ENCODE measurements around the gene C20orf144. TPM values are rescaled to one million over a fixed set of nuclear protein-coding genes. Genes with fewer than 3 reads are reported as not detected.

The C20orf144 gene
- polyA plus RNA-seq (2011; rRNA removed) (0.09 and 0.10 TPM in 2 replicates), polyA plus RNA-seq (2017; fragmentation: RNase III; extraction: RNeasy Plus Mini Kit Qiagen cat#74134 plus additional on column Dnase treatment) (0.09 to 0.12 TPM (median 0.12 TPM) in 3 replicates), polyA minus RNA-seq (2011; rRNA and poly(A)+ RNA removed) (0.10 and 0.50 TPM in 2 replicates)
- polyA plus RNA-seq (2012; cell fraction: cytosol; rRNA removed), result 0.12 TPM in 2 replicates
- polyA plus RNA-seq (2012; cell fraction: nucleus; rRNA removed), result 0.10 and 0.13 TPM in 2 replicates

- ATAC-seq, result no peak
- no peak for DNase-seq (ENCODE audit: low read depth in 1 of 2, low spot score in 1 of 2)
- no peak for FAIRE-seq
- 96% methylated on average over 10 of the region's 10 CpGs for WGBS (ENCODE audit: missing lambda C conversion rate)
- H3K4me3 ChIP-seq, result peak within 1 kb of the TSS; percentile 68
- CTCF ChIA-PET, result interaction anchor here (1.0 to 3.3 kb wide), 5 partner anchors 10 to 69 kb away, joined by 3 to 28 read pairs (median 3); no protein-coding TSS in a partner anchor
- POLR2A ChIA-PET, result no interaction called here
- no peaks in the 10 kb centered on the region for H3K9me3 ChIP-seq
- peak within 1 kb of the TSS; percentile 99 for H3K4me2 ChIP-seq
- TF ChIP-seq MYC (IDR thresholded peaks at IDR 0.05; ENCODE audit: borderline replicate concordance, low read length) (no peak), MAX (IDR thresholded peaks at IDR 0.05) (no peak), POLR2A (IDR thresholded peaks at IDR 0.05; ENCODE audit: low read length) (no peak), BHLHE40 (IDR thresholded peaks at IDR 0.05; ENCODE audit: low read depth, low read length) (no peak), NPAS2 (CRISPR knock-in tag; IDR thresholded peaks at IDR 0.05; ENCODE audit: borderline replicate concordance) (no peak), SREBF2 (IDR thresholded peaks at IDR 0.05) (no peak), SMC3 (IDR thresholded peaks at IDR 0.05) (no peak), KDM5A (IDR thresholded peaks at IDR 0.05) (no peak), FOSL2 (IDR thresholded peaks at IDR 0.05) (no peak), FOSL2 (CRISPR knock-in tag; IDR thresholded peaks at IDR 0.05) (no peak), HOXA7 (CRISPR knock-in tag; IDR thresholded peaks at IDR 0.05) (no peak), HES2 (IDR thresholded peaks at IDR 0.05) (no peak), E2F6 (IDR thresholded peaks at IDR 0.05; ENCODE audit: borderline replicate concordance, low read depth) (no peak), HDAC2 (IDR thresholded peaks at IDR 0.05) (no peak), NFE2L2 (conservative IDR thresholded peaks at IDR 0.05; ENCODE audit: low read length) (no peak), TP53 (CRISPR knock-in tag; IDR thresholded peaks at IDR 0.05) (no peak), FOSB (CRISPR knock-in tag; IDR thresholded peaks at IDR 0.05) (no peak), HOXB13 (CRISPR knock-in tag; IDR thresholded peaks at IDR 0.05; ENCODE audit: low read depth) (no peak), RCOR1 (IDR thresholded peaks at IDR 0.05; ENCODE audit: low read depth, low read length) (no peak), ELK1 (IDR thresholded peaks at IDR 0.05; ENCODE audit: low read depth, low read length) (no peak)
- H3K27ac ChIP-seq, result peak within 1 kb of the TSS; percentile 83 to 95
- H3K4me1 ChIP-seq, result peaks cover 15% of the 10 kb centered on the region
Observed at GRCh38 chr20:33662172-33662571, at the start of gene C20orf144. C20orf144 (plus strand) TSS chr20:33662327; CDS start chr20:33662346, 19 bp downstream.

- Histone ChIP-seq H3K9me3 (no peaks in the 10 kb centered on the region), H3K4me2 (no peak overlapping the region), H3K4me3 (no peak overlapping the region), H3K4me1 (no peaks in the 10 kb centered on the region), H3K27ac (no peak overlapping the region)
- no peak for DNase-seq (ENCODE audit: low read depth in 1 of 2, low spot score in 1 of 2)
- 95% methylated on average over 4 of the region's 4 CpGs for WGBS (ENCODE audit: missing lambda C conversion rate)
- ATAC-seq, result no peak
- TF ChIP-seq FOXS1 (CRISPR knock-in tag; IDR thresholded peaks at IDR 0.05) (no peak), ATOH8 (CRISPR knock-in tag; IDR thresholded peaks at IDR 0.05; ENCODE audit: low read depth) (no peak), CBX8 (IDR thresholded peaks at IDR 0.05) (no peak), USF2 (IDR thresholded peaks at IDR 0.05) (no peak), REST (IDR thresholded peaks at IDR 0.05) (no peak), TP53 (CRISPR knock-in tag; IDR thresholded peaks at IDR 0.05) (no peak)
- ChIA-PET CTCF (interaction anchor here (1.2 to 1.5 kb wide), 2 partner anchors 18 to 164 kb away, joined by 3 read pairs; no protein-coding TSS in a partner anchor), POLR2A (no interaction called here)
- no peak for FAIRE-seq
Observed at GRCh38 chr20:33621717-33622400, 40.3 kb upstream of the C20orf144 start.

All from A549 (cell line).